Tibial artery (tissue), 4 donors: Measurements from ENCODE around the gene TEX38.
"Not testable (repeated sequence)": the region's sequence is repeated elsewhere in the genome, so short reads cannot be mapped to it uniquely, and the experiment has no call there.

Experiments used
- DNase-seq, 2 donors: peaks; one replicate each; pipeline ENCODE4 v3.0.0-alpha.2; 2019
- H3K27ac ChIP-seq, 2 donors: fragments of 200-600 bp; sonication (generic) in 1 of 2; 1 replicate in 1 of 2; 2 replicates in 1 of 2; pipeline ENCODE4 v1.5.1; 2018 to 2019; ENCODE audit warnings: mild to moderate bottlenecking in 1 of 2
- H3K27me3 ChIP-seq, 2 donors: fragments of 200-600 bp; sonication (generic) in 1 of 2; one replicate each; pipeline versions ENCODE4 v1.5.1 to v1.6.0; 2016 to 2019
- H3K36me3 ChIP-seq, 3 donors: fragments of 200-600 bp; sonication (generic) in 2 of 3; one replicate each; pipeline ENCODE4 v1.5.1; 2016 to 2019; ENCODE audit warnings: mild to moderate bottlenecking in 2 of 3
- H3K4me1 ChIP-seq, 4 donors: fragments of 200-600 bp; sonication (generic) in 2 of 4; 1 replicate in 3 of 4; 2 replicates in 1 of 4; pipeline ENCODE4 v1.5.1; 2016 to 2019
- H3K4me3 ChIP-seq, 2 donors: fragments of 200-600 bp; sonication (generic) in 1 of 2; 1 replicate in 1 of 2; 2 replicates in 1 of 2; pipeline ENCODE4 v1.5.1; 2018 to 2019; ENCODE audit warnings: mild to moderate bottlenecking in 2 of 2
- H3K9me3 ChIP-seq, 3 donors: fragments of 200-600 bp; sonication (generic) in 1 of 3; one replicate each; pipeline ENCODE4 v1.5.1; 2016 to 2019
- CTCF ChIP-seq, 2 experiments: fragments of 200-600 bp in 1 of 2; fragments of 450-650 bp in 1 of 2; IDR thresholded peaks; one replicate each; pipeline ENCODE4 v1.5.1; 2017 to 2019; ENCODE audit warnings: antibody characterized with exemption in 2 of 2, mild to moderate bottlenecking in 1 of 2, moderate library complexity in 1 of 2
- intact Hi-C: fragments of 100-400 bp; cut with DNase I; formaldehyde crosslinking; loops from one replicate; pipeline ENCODE4 v1.15.0; 2023; ENCODE audit warnings: low total_unique reads

The TEX38 gene

GRCh38 chr1:46650491-46650890, 21.2 kb upstream of the TEX38 start:
- H3K9me3 ChIP-seq: peaks cover 0 to 5% (median 0%) of the 10 kb centered on the region in 3 donors
- no peaks in the 10 kb centered on the region for H3K4me1 ChIP-seq
- peaks cover 44 to 72% (median 61%) of the 10 kb centered on the region in 3 donors for H3K36me3 ChIP-seq
- no peak for TF ChIP-seq CTCF (IDR thresholded peaks at IDR 0.05)
- no peaks in the 10 kb centered on the region for H3K27me3 ChIP-seq
- no peak overlapping the region for H3K4me3 ChIP-seq
- DNase-seq: no peak
- no peak overlapping the region for H3K27ac ChIP-seq
- intact Hi-C loops: no loop called here

- H3K36me3 ChIP-seq: peaks cover 51 to 79% (median 68%) of the 10 kb centered on the region in 3 donors
Observed at GRCh38 chr1:46651152-46651551, 20.5 kb upstream of the TEX38 start.

GRCh38 chr1:46652321-46653100, 19.1 kb upstream of the TEX38 start:
- H3K4me1 ChIP-seq: no peaks in the 10 kb centered on the region
- no peak overlapping the region for H3K4me3 ChIP-seq
- no peak for DNase-seq
- intact Hi-C loops: no loop called here
- peaks cover 63 to 82% (median 77%) of the 10 kb centered on the region in 3 donors for H3K36me3 ChIP-seq
- TF ChIP-seq CTCF (IDR thresholded peaks at IDR 0.05): no peak
- H3K9me3 ChIP-seq: peaks cover 0 to 5% (median 0%) of the 10 kb centered on the region in 3 donors
- H3K27me3 ChIP-seq: no peaks in the 10 kb centered on the region
- peak overlapping the region in 1 of 2 donors; percentile 48 for H3K27ac ChIP-seq

More at GRCh38 chr1:46651152-46651551, 20.5 kb upstream of the TEX38 start:
- H3K27me3 ChIP-seq, H3K27ac ChIP-seq, H3K4me1 ChIP-seq, DNase-seq, H3K4me3 ChIP-seq, intact Hi-C loops, H3K9me3 ChIP-seq: not testable (repeated sequence)

DNA sequence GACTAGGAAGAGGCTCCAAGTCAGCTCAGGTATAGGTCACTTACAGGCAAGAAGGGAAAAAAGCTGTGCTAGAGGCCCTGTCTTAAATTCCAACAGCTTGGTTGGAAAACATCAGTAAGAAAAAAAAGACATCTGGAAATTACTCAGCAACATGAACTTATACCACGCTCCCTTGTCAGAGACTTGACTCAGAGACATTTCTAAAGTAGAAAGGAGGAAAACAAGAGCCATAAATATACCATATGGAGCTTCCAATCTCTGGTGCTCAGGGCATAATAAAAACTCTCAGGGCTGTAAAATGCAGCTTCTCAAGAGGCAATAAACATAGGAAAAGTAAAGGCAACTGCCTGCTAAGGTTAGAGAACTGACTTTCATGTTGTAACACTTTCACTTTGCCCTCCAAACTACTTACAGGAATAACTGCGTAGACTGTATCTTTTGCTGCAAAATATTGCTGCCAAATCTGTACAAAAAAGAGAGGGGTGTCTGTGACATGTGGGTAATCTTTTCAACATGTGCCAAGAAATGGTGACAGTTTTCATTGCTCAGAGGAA, 18.2 kb upstream of the TEX38 start:
- peaks cover 72 to 83% (median 82%) of the 10 kb centered on the region in 3 donors for H3K36me3 ChIP-seq

GRCh38 chr1:46654012-46654411, 17.6 kb upstream of the TEX38 start:
- Histone ChIP-seq H3K27me3 (no peaks in the 10 kb centered on the region), H3K36me3 (peaks cover 78 to 87% (median 82%) of the 10 kb centered on the region in 3 donors), H3K27ac (peak overlapping the region; percentile 12 to 48), H3K9me3 (peaks cover 0 to 5% (median 0%) of the 10 kb centered on the region in 3 donors), H3K4me1 (no peaks in the 10 kb centered on the region), H3K4me3 (no peak overlapping the region)
- intact Hi-C loops: no loop called here
- DNase-seq: no peak
- TF ChIP-seq CTCF (IDR thresholded peaks at IDR 0.05): no peak

More for the DNA sequence above, 18.2 kb upstream of the TEX38 start:
- Histone ChIP-seq H3K4me3 (no peak overlapping the region), H3K9me3 (peaks cover 0 to 5% (median 0%) of the 10 kb centered on the region in 3 donors), H3K27ac (peak overlapping the region; percentile 12 to 48), H3K27me3 (no peaks in the 10 kb centered on the region), H3K4me1 (no peaks in the 10 kb centered on the region)
- intact Hi-C loops: no loop called here
- DNase-seq: no peak
- no peak for TF ChIP-seq CTCF (IDR thresholded peaks at IDR 0.05)

DNA sequence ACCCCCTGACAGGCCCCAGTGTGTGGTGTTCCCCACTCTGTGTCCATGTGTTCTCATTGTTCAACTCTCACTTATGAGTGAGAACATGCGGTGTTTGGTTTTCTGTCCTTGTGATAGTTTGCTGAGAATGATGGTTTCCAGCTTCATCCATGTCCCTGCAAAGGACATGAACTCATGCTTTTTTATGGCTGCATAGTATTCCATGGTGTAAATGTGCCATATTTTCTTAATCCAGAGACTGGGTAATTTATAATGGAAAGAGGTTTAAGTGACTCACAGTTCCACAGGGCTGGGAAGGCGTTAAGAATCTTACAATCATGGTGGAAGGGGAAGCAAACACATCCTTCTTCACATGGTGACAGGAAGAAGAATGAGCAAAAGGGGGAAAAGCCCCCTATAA, 17.0 kb upstream of the TEX38 start:
- H3K27me3 ChIP-seq, H3K9me3 ChIP-seq, intact Hi-C loops, H3K27ac ChIP-seq, DNase-seq, H3K4me1 ChIP-seq, H3K4me3 ChIP-seq: not testable (repeated sequence)
- H3K36me3 ChIP-seq: peaks cover 76 to 87% (median 81%) of the 10 kb centered on the region in 3 donors
